Measurements from ENCODE around the gene PRSS8.
"Not testable (repeated sequence)": the region's sequence is repeated elsewhere in the genome, so short reads cannot be mapped to it uniquely, and the experiment has no call there.

The PRSS8 gene

DNA sequence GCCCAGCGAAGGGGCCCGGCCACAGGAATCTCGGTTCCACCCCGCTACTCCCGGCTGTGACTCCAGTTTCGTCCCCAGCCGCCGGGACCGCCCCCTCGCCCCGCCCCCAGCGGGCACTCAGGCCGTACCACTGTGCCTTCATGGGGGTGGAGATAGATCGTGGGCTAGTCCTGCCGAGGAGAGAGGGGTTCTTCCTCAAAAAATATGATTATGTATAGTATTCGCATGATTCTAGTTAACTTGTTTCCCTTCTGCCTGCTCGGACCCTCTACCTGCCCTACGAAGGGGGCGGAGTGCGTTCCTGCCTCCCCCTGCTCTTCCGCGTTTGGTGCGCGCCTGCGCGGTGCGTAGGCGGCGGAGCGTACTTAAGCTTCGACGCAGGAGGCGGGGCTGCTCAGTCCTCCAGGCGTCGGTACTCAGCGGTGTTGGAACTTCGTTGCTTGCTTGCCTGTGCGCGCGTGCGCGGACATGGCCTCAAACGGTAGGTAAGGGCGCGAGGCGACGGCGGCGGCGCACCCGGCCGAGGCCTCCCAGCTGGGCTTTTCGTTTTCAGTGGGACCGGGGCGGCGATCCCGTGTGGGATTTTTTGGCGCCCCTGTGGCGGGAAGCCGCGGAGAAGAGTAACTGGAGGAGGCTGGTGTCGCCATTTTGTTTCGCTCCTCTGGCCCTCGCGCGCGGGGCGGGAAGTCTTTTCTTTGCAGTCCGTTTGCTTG, 44.4 kb upstream of the PRSS8 start, which contains the start of gene FUS:
Gene FUS, plus strand, starts transcription at position 393 of the 713 bp plus-strand sequence. Its CDS starts 76 bp downstream, at position 469.
- Histone ChIP-seq H3K9me3 (ENCODE audit: control extremely low read depth in 1 of 5, control insufficient read depth in 4 of 5, insufficient read depth in 2 of 5, low read depth in 1 of 5, low read length in 4 of 5) (no peaks in the 10 kb centered on the region), H3K4me1 (ENCODE audit: control extremely low read depth in 1 of 4, control insufficient read depth in 4 of 4, insufficient read depth in 4 of 4, low read length in 3 of 4) (peaks cover 17 to 61% (median 52%) of the 10 kb centered on the region in 4 experiments), H3K36me3 (ENCODE audit: control insufficient read depth in 4 of 4, insufficient read depth in 4 of 4, low read length in 3 of 4) (peaks cover 11 to 35% (median 26%) of the 10 kb centered on the region in 4 experiments), H3K27me3 (replicated peaks in 2 of 5; ENCODE audit: control insufficient read depth in 4 of 5, insufficient read depth in 5 of 5, low read length in 4 of 5) (no peaks in the 10 kb centered on the region), H3K4me3 (ENCODE audit: control insufficient read depth in 1 of 7, extremely low read depth in 1 of 7, insufficient read depth in 4 of 7, low read depth in 2 of 7, low read length in 6 of 7) (peak within 1 kb of the TSS; percentile 83 to 95 (median 92)), H3K27ac (ENCODE audit: insufficient read depth in 1 of 2, low read depth in 1 of 2, low read length in 2 of 2, poor library complexity in 1 of 2, severe bottlenecking in 2 of 2) (peak within 1 kb of the TSS; percentile 97 to 99)
- POLR2A ChIA-PET, result interaction anchor here (0.6 to 2.1 kb wide), 25 partner anchors 9 to 278 kb away, joined by 3 to 12 read pairs (median 5); partner anchors contain the start of genes ITGAM, KAT8, PYCARD and ZNF646
- peak; percentile 91 to 97 (median 94) for DNase-seq
- under 1% methylated on average over 37 of the region's 69 CpGs for WGBS (ENCODE audit: insufficient coverage)
- CTCF ChIA-PET, result interaction anchor here (0.6 to 3.3 kb wide), 4 partner anchors 19 to 264 kb away, joined by 3 to 13 read pairs (median 3); no protein-coding TSS in a partner anchor

- Histone ChIP-seq H3K9me3 (ENCODE audit: control extremely low read depth in 1 of 5, control insufficient read depth in 4 of 5, insufficient read depth in 2 of 5, low read depth in 1 of 5, low read length in 4 of 5) (no peaks in the 10 kb centered on the region), H3K4me1 (ENCODE audit: control extremely low read depth in 1 of 4, control insufficient read depth in 4 of 4, insufficient read depth in 4 of 4, low read length in 3 of 4) (peaks cover 17 to 61% (median 50%) of the 10 kb centered on the region in 4 experiments), H3K27ac (ENCODE audit: insufficient read depth in 1 of 2, low read depth in 1 of 2, low read length in 2 of 2, poor library complexity in 1 of 2, severe bottlenecking in 2 of 2) (peak overlapping the region; percentile 97 to 99), H3K36me3 (ENCODE audit: control insufficient read depth in 4 of 4, insufficient read depth in 4 of 4, low read length in 3 of 4) (peaks cover 11 to 30% (median 22%) of the 10 kb centered on the region in 4 experiments), H3K4me3 (ENCODE audit: control insufficient read depth in 1 of 7, extremely low read depth in 1 of 7, insufficient read depth in 4 of 7, low read depth in 2 of 7, low read length in 6 of 7) (peak overlapping the region; percentile 74 to 95 (median 87)), H3K27me3 (replicated peaks in 2 of 5; ENCODE audit: control insufficient read depth in 4 of 5, insufficient read depth in 5 of 5, low read length in 4 of 5) (no peaks in the 10 kb centered on the region)
- no peak for DNase-seq
- 2% methylated on average over 25 of the region's 27 CpGs for WGBS (ENCODE audit: insufficient coverage)
- ChIA-PET CTCF (interaction anchor here (0.6 to 3.3 kb wide), 3 partner anchors 18 to 265 kb away, joined by 3 to 13 read pairs (median 3); no protein-coding TSS in a partner anchor), POLR2A (interaction anchor here (0.6 to 2.1 kb wide), 21 partner anchors 8 to 279 kb away, joined by 3 to 12 read pairs (median 6); partner anchors contain the start of genes ITGAM, KAT8, PYCARD and ZNF646)
Measured at GRCh38 chr16:31179219-31179746, 43.8 kb upstream of the PRSS8 start.

GRCh38 chr16:31177136-31177535, 41.6 kb upstream of the PRSS8 start:
- DNase-seq, result peak; percentile 65 to 91 (median 90)
- 0% methylated on average over 3 of the region's 3 CpGs for WGBS (ENCODE audit: insufficient coverage)
- no peaks in the 10 kb centered on the region for H3K9me3 ChIP-seq (ENCODE audit: control extremely low read depth in 1 of 5, control insufficient read depth in 4 of 5, insufficient read depth in 2 of 5, low read depth in 1 of 5, low read length in 4 of 5)
- CTCF ChIA-PET, result interaction anchor here (0.5 to 3.3 kb wide), 9 partner anchors 13 to 310 kb away, joined by 3 to 13 read pairs (median 3); no protein-coding TSS in a partner anchor
- no peak overlapping the region for H3K27ac ChIP-seq (ENCODE audit: insufficient read depth in 1 of 2, low read depth in 1 of 2, low read length in 2 of 2, poor library complexity in 1 of 2, severe bottlenecking in 2 of 2)
- peak overlapping the region in 2 of 7 experiments; percentile 11 to 52 for H3K4me3 ChIP-seq (ENCODE audit: control insufficient read depth in 1 of 7, extremely low read depth in 1 of 7, insufficient read depth in 4 of 7, low read depth in 2 of 7, low read length in 6 of 7)
- peaks cover 0 to 9% (median 1%) of the 10 kb centered on the region in 4 experiments for H3K36me3 ChIP-seq (ENCODE audit: control insufficient read depth in 4 of 4, insufficient read depth in 4 of 4, low read length in 3 of 4)
- POLR2A ChIA-PET, result interaction anchor here (0.6 to 0.7 kb wide), 2 partner anchors 20 to 109 kb away, joined by 3 to 4 read pairs; no protein-coding TSS in a partner anchor
- no peaks in the 10 kb centered on the region for H3K27me3 ChIP-seq (replicated peaks in 2 of 5; ENCODE audit: control insufficient read depth in 4 of 5, insufficient read depth in 5 of 5, low read length in 4 of 5)
- H3K4me1 ChIP-seq (ENCODE audit: control extremely low read depth in 1 of 4, control insufficient read depth in 4 of 4, insufficient read depth in 4 of 4, low read length in 3 of 4), result peaks cover 11 to 41% (median 32%) of the 10 kb centered on the region in 4 experiments

DNA sequence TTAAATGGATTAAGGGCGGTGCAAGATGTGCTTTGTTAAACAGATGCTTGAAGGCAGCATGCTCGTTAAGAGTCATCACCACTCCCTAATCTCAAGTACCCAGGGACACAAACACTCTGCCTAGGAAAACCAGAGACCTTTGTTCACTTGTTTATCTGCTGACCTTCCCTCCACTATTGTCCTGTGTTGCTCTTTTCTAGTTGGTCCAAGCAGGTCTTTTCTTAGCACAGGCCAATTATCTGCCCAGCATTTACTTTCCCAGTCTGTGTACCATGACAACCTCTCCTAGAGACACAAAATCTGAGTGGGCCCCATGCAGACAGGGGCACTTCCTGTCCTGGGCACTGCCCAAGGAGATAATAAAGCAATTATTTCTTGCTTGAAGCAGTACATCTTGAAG, 34.5 kb upstream of the PRSS8 start:
- WGBS (ENCODE audit: insufficient coverage), result no CpG with 5 or more reads among the region's 2 CpGs
- POLR2A ChIA-PET; H3K36me3 ChIP-seq (ENCODE audit: control insufficient read depth in 4 of 4, insufficient read depth in 4 of 4, low read length in 3 of 4); H3K4me1 ChIP-seq (ENCODE audit: control extremely low read depth in 1 of 4, control insufficient read depth in 4 of 4, insufficient read depth in 4 of 4, low read length in 3 of 4); H3K4me3 ChIP-seq (ENCODE audit: control insufficient read depth in 1 of 7, extremely low read depth in 1 of 7, insufficient read depth in 4 of 7, low read depth in 2 of 7, low read length in 6 of 7); H3K9me3 ChIP-seq (ENCODE audit: control extremely low read depth in 1 of 5, control insufficient read depth in 4 of 5, insufficient read depth in 2 of 5, low read depth in 1 of 5, low read length in 4 of 5); H3K27me3 ChIP-seq (replicated peaks in 2 of 5; ENCODE audit: control insufficient read depth in 4 of 5, insufficient read depth in 5 of 5, low read length in 4 of 5); H3K27ac ChIP-seq (ENCODE audit: insufficient read depth in 1 of 2, low read depth in 1 of 2, low read length in 2 of 2, poor library complexity in 1 of 2, severe bottlenecking in 2 of 2): not testable (repeated sequence)
- CTCF ChIA-PET, result interaction anchor here (1.2 kb wide), 1 partner anchor 18 kb away, joined by 3 read pairs; no protein-coding TSS in a partner anchor
- peak in 1 of 3 donors; percentile 51 for DNase-seq

DNA sequence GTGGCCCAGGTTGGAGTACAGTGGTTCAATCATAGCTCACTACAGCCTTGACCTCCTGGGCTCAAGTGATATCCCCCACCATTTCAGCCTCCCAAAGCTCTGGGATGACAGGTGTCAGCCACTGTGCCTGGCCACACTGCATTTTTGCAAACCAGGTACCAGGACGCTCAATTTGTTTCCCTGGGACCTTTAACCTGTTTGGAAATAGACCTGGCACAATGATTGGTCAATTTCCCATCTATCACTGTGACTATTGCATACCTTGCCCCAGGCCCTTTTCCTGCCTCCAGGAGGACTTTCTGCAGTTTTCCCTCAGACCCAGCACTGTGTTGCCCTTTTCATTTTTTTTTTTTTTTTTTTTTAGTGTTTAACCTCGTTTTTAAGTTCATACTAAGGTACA, 33.3 kb upstream of the PRSS8 start:
- Histone ChIP-seq H3K9me3 (ENCODE audit: control extremely low read depth in 1 of 5, control insufficient read depth in 4 of 5, insufficient read depth in 2 of 5, low read depth in 1 of 5, low read length in 4 of 5) (no peaks in the 10 kb centered on the region), H3K27ac (ENCODE audit: insufficient read depth in 1 of 2, low read depth in 1 of 2, low read length in 2 of 2, poor library complexity in 1 of 2, severe bottlenecking in 2 of 2) (no peak overlapping the region), H3K4me3 (ENCODE audit: control insufficient read depth in 1 of 7, extremely low read depth in 1 of 7, insufficient read depth in 4 of 7, low read depth in 2 of 7, low read length in 6 of 7) (no peak overlapping the region), H3K36me3 (ENCODE audit: control insufficient read depth in 4 of 4, insufficient read depth in 4 of 4, low read length in 3 of 4) (no peaks in the 10 kb centered on the region), H3K27me3 (replicated peaks in 2 of 5; ENCODE audit: control insufficient read depth in 4 of 5, insufficient read depth in 5 of 5, low read length in 4 of 5) (no peaks in the 10 kb centered on the region), H3K4me1 (ENCODE audit: control extremely low read depth in 1 of 4, control insufficient read depth in 4 of 4, insufficient read depth in 4 of 4, low read length in 3 of 4) (no peaks in the 10 kb centered on the region)
- no peak for DNase-seq
- CTCF ChIA-PET, result interaction anchor here (4.0 kb wide), 1 partner anchor 11 kb away, joined by 17 read pairs; no protein-coding TSS in a partner anchor
- POLR2A ChIA-PET, result interaction anchor here (1.1 kb wide), 1 partner anchor 11 kb away, joined by 3 read pairs; the partner anchor contains the start of gene FUS
- 100% methylated on average over 1 of the region's 2 CpGs for WGBS (ENCODE audit: insufficient coverage)

DNA sequence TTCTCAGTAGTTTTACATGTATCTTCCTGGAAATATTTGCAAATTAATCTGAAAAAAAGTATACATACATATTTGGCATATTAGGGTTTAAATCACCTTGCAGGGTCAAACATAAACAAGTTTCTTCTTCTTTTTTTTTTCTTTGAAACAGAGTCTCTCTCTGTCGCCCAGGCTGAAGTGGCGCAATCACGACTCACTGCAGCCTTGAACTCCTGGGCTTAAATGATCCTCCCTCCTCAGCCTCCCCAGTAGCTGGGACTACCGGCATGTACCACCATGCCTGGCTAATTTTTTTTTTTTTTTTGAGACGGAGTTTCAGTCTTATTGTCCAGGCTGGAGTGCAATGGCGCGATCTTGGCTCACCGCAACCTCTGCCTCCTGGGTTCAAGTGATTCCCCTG, 31.8 kb upstream of the PRSS8 start:
- ChIA-PET CTCF (interaction anchor here (0.9 to 4.0 kb wide), 2 partner anchors 10 to 19 kb away, joined by 3 to 17 read pairs; no protein-coding TSS in a partner anchor), POLR2A (no interaction called here)
- H3K9me3 ChIP-seq (ENCODE audit: control extremely low read depth in 1 of 5, control insufficient read depth in 4 of 5, insufficient read depth in 2 of 5, low read depth in 1 of 5, low read length in 4 of 5), result no peaks in the 10 kb centered on the region
- H3K4me3 ChIP-seq (ENCODE audit: control insufficient read depth in 1 of 7, extremely low read depth in 1 of 7, insufficient read depth in 4 of 7, low read depth in 2 of 7, low read length in 6 of 7), result no peak overlapping the region
- H3K36me3 ChIP-seq (ENCODE audit: control insufficient read depth in 4 of 4, insufficient read depth in 4 of 4, low read length in 3 of 4), result no peaks in the 10 kb centered on the region
- no peaks in the 10 kb centered on the region for H3K27me3 ChIP-seq (replicated peaks in 2 of 5; ENCODE audit: control insufficient read depth in 4 of 5, insufficient read depth in 5 of 5, low read length in 4 of 5)
- no peak overlapping the region for H3K27ac ChIP-seq (ENCODE audit: insufficient read depth in 1 of 2, low read depth in 1 of 2, low read length in 2 of 2, poor library complexity in 1 of 2, severe bottlenecking in 2 of 2)
- H3K4me1 ChIP-seq (ENCODE audit: control extremely low read depth in 1 of 4, control insufficient read depth in 4 of 4, insufficient read depth in 4 of 4, low read length in 3 of 4), result no peaks in the 10 kb centered on the region
- DNase-seq, result no peak
- 78% methylated on average over 4 of the region's 8 CpGs for WGBS (ENCODE audit: insufficient coverage)

Measured in common myeloid progenitor, CD34-positive (primary cell).